Activated CD4-positive, alpha-beta T cell treated with anti-CD3 and anti-CD28 coated beads for 1 hour (primary cell): ENCODE data around the gene ZCCHC14.

ENCODE experiments used
- DNase-seq: peaks from one replicate; pipeline ENCODE4 v3.0.0-alpha.2; 2020

The ZCCHC14 gene

GRCh38 chr16:87492721-87493607 is at the start of gene ZCCHC14:
Gene ZCCHC14 (minus strand): TSS chr16:87493024. CDS start chr16:87492238, 786 bp downstream.
- DNase-seq: peak; percentile 99

- DNase-seq: no peak
Measured at GRCh38 chr16:87541872-87542234, 49.0 kb upstream of the ZCCHC14 start.

GRCh38 chr16:87541147-87541871 is 48.5 kb upstream of the ZCCHC14 start:
- DNase-seq: no peak

GRCh38 chr16:87540897-87541146 is 48.0 kb upstream of the ZCCHC14 start:
- no peak for DNase-seq

- no peak for DNase-seq
Measured at GRCh38 chr16:87540072-87540896, 47.5 kb upstream of the ZCCHC14 start.

- no peak for DNase-seq
Measured at GRCh38 chr16:87539113-87539512, 46.3 kb upstream of the ZCCHC14 start.

GRCh38 chr16:87538594-87538993 is 45.8 kb upstream of the ZCCHC14 start:
- no peak for DNase-seq

GRCh38 chr16:87538160-87538559 is 45.3 kb upstream of the ZCCHC14 start:
- DNase-seq: no peak

GRCh38 chr16:87536795-87537142 is 43.9 kb upstream of the ZCCHC14 start:
- no peak for DNase-seq

GRCh38 chr16:87535855-87536794 is 43.3 kb upstream of the ZCCHC14 start:
- no peak for DNase-seq

GRCh38 chr16:87535457-87535854 is 42.6 kb upstream of the ZCCHC14 start:
- no peak for DNase-seq

- no peak for DNase-seq
Measured at GRCh38 chr16:87534751-87535150, 41.9 kb upstream of the ZCCHC14 start.

GRCh38 chr16:87534030-87534653 is 41.3 kb upstream of the ZCCHC14 start:
- no peak for DNase-seq

- DNase-seq: no peak
Measured at GRCh38 chr16:87533061-87533460, 40.2 kb upstream of the ZCCHC14 start.

- DNase-seq: no peak
Measured at GRCh38 chr16:87531418-87531817, 38.6 kb upstream of the ZCCHC14 start.

GRCh38 chr16:87528690-87529579 is 36.1 kb upstream of the ZCCHC14 start:
- DNase-seq: no peak

GRCh38 chr16:87527055-87527724 is 34.4 kb upstream of the ZCCHC14 start:
- no peak for DNase-seq

- DNase-seq: no peak
Measured at GRCh38 chr16:87526238-87526947, 33.6 kb upstream of the ZCCHC14 start.

- DNase-seq: no peak
Measured at GRCh38 chr16:87525352-87525751, 32.5 kb upstream of the ZCCHC14 start.

- DNase-seq: no peak
Measured at GRCh38 chr16:87524407-87524806, 31.6 kb upstream of the ZCCHC14 start.
